ENCODE measurements around the gene LRP1B. TPM values are rescaled to one million over a fixed set of nuclear protein-coding genes. Genes with fewer than 3 reads are reported as not detected.

The LRP1B gene
- total and polyA plus RNA-seq, 2 of the 8 experiments (the other 6 are each of a cell fraction or from before 2014, with no cell fraction given): 0.03 TPM; not detected in 1

GRCh38 chr2:140542627-140543026 is 1588.2 kb downstream of the LRP1B start (continued):
- TF ChIP-seq, protein P1, sequence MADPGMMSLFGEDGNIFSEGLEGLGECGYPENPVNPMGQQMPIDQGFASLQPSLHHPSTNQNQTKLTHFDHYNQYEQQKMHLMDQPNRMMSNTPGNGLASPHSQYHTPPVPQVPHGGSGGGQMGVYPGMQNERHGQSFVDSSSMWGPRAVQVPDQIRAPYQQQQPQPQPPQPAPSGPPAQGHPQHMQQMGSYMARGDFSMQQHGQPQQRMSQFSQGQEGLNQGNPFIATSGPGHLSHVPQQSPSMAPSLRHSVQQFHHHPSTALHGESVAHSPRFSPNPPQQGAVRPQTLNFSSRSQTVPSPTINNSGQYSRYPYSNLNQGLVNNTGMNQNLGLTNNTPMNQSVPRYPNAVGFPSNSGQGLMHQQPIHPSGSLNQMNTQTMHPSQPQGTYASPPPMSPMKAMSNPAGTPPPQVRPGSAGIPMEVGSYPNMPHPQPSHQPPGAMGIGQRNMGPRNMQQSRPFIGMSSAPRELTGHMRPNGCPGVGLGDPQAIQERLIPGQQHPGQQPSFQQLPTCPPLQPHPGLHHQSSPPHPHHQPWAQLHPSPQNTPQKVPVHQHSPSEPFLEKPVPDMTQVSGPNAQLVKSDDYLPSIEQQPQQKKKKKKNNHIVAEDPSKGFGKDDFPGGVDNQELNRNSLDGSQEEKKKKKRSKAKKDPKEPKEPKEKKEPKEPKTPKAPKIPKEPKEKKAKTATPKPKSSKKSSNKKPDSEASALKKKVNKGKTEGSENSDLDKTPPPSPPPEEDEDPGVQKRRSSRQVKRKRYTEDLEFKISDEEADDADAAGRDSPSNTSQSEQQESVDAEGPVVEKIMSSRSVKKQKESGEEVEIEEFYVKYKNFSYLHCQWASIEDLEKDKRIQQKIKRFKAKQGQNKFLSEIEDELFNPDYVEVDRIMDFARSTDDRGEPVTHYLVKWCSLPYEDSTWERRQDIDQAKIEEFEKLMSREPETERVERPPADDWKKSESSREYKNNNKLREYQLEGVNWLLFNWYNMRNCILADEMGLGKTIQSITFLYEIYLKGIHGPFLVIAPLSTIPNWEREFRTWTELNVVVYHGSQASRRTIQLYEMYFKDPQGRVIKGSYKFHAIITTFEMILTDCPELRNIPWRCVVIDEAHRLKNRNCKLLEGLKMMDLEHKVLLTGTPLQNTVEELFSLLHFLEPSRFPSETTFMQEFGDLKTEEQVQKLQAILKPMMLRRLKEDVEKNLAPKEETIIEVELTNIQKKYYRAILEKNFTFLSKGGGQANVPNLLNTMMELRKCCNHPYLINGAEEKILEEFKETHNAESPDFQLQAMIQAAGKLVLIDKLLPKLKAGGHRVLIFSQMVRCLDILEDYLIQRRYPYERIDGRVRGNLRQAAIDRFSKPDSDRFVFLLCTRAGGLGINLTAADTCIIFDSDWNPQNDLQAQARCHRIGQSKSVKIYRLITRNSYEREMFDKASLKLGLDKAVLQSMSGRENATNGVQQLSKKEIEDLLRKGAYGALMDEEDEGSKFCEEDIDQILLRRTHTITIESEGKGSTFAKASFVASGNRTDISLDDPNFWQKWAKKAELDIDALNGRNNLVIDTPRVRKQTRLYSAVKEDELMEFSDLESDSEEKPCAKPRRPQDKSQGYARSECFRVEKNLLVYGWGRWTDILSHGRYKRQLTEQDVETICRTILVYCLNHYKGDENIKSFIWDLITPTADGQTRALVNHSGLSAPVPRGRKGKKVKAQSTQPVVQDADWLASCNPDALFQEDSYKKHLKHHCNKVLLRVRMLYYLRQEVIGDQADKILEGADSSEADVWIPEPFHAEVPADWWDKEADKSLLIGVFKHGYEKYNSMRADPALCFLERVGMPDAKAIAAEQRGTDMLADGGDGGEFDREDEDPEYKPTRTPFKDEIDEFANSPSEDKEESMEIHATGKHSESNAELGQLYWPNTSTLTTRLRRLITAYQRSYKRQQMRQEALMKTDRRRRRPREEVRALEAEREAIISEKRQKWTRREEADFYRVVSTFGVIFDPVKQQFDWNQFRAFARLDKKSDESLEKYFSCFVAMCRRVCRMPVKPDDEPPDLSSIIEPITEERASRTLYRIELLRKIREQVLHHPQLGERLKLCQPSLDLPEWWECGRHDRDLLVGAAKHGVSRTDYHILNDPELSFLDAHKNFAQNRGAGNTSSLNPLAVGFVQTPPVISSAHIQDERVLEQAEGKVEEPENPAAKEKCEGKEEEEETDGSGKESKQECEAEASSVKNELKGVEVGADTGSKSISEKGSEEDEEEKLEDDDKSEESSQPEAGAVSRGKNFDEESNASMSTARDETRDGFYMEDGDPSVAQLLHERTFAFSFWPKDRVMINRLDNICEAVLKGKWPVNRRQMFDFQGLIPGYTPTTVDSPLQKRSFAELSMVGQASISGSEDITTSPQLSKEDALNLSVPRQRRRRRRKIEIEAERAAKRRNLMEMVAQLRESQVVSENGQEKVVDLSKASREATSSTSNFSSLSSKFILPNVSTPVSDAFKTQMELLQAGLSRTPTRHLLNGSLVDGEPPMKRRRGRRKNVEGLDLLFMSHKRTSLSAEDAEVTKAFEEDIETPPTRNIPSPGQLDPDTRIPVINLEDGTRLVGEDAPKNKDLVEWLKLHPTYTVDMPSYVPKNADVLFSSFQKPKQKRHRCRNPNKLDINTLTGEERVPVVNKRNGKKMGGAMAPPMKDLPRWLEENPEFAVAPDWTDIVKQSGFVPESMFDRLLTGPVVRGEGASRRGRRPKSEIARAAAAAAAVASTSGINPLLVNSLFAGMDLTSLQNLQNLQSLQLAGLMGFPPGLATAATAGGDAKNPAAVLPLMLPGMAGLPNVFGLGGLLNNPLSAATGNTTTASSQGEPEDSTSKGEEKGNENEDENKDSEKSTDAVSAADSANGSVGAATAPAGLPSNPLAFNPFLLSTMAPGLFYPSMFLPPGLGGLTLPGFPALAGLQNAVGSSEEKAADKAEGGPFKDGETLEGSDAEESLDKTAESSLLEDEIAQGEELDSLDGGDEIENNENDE (IDR thresholded peaks at IDR 0.05; ENCODE audit: insufficient replicate concordance, low read length): no peak
- TF ChIP-seq MAFK (IDR thresholded peaks at IDR 0.05; ENCODE audit: low read depth, low read length) (no peak), SIRT6 (IDR thresholded peaks at IDR 0.05; ENCODE audit: low read length) (no peak), TAF1 (IDR thresholded peaks at IDR 0.05; ENCODE audit: low read depth, low read length) (no peak)

Measured in H1 (cell line).